NCI-H2196 treated with DMSO at 0.1 percent for 48 hours (cell line): ENCODE measurements around the gene RASSF5.

Source experiments
- DNase-seq: peaks from one replicate; lab custom pipeline; 2025; ENCODE audit not compliant: unreplicated experiment; lab: John Stamatoyannopoulos, UW

Gene RASSF5

GRCh38 chr1:206507284-206508129, at the start of gene RASSF5:
RASSF5 (plus strand) TSS chr1:206507531; CDS start chr1:206507603, 72 bp downstream.
- DNase-seq, result peak; percentile 28

GRCh38 chr1:206459703-206460102, 47.6 kb upstream of the RASSF5 start:
- no peak for DNase-seq

- no peak for DNase-seq
Observed at GRCh38 chr1:206460836-206461426, 46.4 kb upstream of the RASSF5 start.

- DNase-seq, result peak; percentile 34
Observed at GRCh38 chr1:206461602-206462455, 45.5 kb upstream of the RASSF5 start.

- DNase-seq, result no peak
Observed at GRCh38 chr1:206463137-206463536, 44.2 kb upstream of the RASSF5 start.

- DNase-seq, result no peak
Observed at GRCh38 chr1:206463911-206464310, 43.4 kb upstream of the RASSF5 start.

GRCh38 chr1:206464456-206464964, 42.8 kb upstream of the RASSF5 start:
- no peak for DNase-seq

GRCh38 chr1:206465951-206466350, 41.4 kb upstream of the RASSF5 start:
- no peak for DNase-seq

- no peak for DNase-seq
Observed at GRCh38 chr1:206466840-206467649, 40.3 kb upstream of the RASSF5 start.

GRCh38 chr1:206467915-206468314, 39.4 kb upstream of the RASSF5 start:
- peak; percentile 24 for DNase-seq

- no peak for DNase-seq
Observed at GRCh38 chr1:206468571-206468970, 38.8 kb upstream of the RASSF5 start.

GRCh38 chr1:206469411-206469932, 37.9 kb upstream of the RASSF5 start:
- no peak for DNase-seq

- DNase-seq, result no peak
Observed at GRCh38 chr1:206469933-206470691, 37.2 kb upstream of the RASSF5 start, which contains the start of gene IKBKE. IKBKE (plus strand) TSS chr1:206470476; CDS start chr1:206473228, 2,752 bp downstream.

GRCh38 chr1:206470692-206471414, 36.5 kb upstream of the RASSF5 start:
- DNase-seq, result no peak

- no peak for DNase-seq
Observed at GRCh38 chr1:206471415-206471801, 35.9 kb upstream of the RASSF5 start.

GRCh38 chr1:206472024-206472423, 35.3 kb upstream of the RASSF5 start:
- DNase-seq, result no peak

GRCh38 chr1:206472454-206472853, 34.9 kb upstream of the RASSF5 start:
- DNase-seq, result no peak

GRCh38 chr1:206472886-206473285, 34.4 kb upstream of the RASSF5 start:
- DNase-seq, result no peak

GRCh38 chr1:206476058-206476457, 31.3 kb upstream of the RASSF5 start:
- DNase-seq, result no peak
